GM18498 (cell line): Measurements from ENCODE around the gene GLIPR2.
A peak's percentile ranks its signal among the peaks of the same experiment; 100 is the strongest.
"Not testable (repeated sequence)": the region's sequence is repeated elsewhere in the genome, so short reads cannot be mapped to it uniquely, and the experiment has no call there.

ENCODE experiments used
- ATAC-seq: cut with Tn5 transposase; IDR thresholded peaks from one replicate; pipeline ENCODE4 v1.9.1; 2021; ENCODE audit warnings: mild to moderate bottlenecking, moderate library complexity; ENCODE audit not compliant: unreplicated experiment

Gene GLIPR2

DNA sequence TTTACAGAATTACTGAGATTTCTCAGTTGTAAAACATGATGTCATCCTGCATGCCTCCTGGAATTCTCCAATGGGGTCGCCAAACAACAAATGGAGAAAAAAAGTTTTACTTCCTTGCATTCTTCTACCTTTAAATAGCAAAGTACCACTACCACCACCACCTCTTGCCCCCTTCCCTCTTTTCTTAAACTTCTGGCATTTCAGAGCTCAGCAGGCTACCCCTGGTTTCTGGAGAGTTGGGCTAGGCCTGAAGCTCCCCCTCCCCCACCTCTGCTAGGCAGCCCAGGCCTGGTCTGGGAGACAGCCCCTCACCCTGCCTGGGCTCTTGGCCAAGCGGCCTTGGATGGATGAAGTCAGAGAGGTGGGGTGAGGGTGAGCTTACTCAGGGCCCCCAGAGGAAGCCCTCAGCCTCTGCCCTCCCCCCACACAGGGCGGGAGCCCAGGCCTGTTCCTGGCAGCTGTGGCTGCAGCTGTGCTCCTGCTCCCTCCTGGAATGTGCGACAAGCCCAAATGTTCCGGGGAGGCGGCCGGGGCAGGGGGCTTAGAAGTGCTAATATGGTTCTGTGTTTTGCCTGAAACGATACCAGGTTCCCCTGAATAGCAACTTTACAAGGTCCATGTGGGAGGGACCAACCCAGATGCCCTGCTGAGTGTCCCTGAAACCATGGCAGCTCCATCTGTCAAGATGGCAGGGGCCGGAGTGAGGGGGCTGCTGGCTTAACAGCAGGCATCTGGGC, 26.7 kb downstream of the GLIPR2 start:
- ATAC-seq = no peak

DNA sequence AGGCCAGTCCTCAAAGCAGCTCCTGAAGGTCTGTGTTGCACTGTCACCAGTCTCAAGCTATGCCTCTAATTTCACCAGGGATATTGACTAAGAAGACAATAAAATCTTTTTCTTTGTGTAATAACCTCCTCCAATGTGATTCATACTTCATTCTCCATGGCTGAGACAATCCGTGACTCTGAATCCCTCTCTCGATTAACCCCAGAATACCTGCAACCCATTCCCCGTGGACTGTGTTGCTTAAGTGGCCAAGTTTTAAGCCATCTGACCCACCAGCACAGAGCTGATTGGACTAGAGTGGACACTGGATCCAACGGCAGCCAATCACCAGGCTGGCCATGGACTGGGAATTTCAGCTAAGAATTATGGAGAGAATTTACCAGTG, 27.2 kb downstream of the GLIPR2 start:
- no peak for ATAC-seq

DNA sequence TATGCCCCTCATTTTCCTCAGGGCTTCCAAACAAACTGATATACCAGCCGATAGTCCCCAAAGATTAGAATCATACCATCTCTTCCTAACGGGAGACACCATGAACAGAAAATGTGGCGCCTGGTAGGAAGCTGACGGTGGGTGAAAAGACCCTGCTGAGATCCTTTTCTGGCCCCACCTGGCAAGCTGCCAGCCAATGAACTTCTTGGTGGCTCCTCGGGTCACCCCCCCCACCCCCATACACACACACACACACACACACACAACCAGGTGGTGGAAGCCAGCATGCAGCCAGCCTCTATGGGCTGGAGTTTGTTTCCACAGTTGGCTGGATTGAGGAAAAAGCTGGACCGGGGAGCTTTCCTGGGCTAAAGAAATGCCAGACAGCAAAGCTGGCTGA, 27.8 kb downstream of the GLIPR2 start:
- no peak for ATAC-seq

DNA sequence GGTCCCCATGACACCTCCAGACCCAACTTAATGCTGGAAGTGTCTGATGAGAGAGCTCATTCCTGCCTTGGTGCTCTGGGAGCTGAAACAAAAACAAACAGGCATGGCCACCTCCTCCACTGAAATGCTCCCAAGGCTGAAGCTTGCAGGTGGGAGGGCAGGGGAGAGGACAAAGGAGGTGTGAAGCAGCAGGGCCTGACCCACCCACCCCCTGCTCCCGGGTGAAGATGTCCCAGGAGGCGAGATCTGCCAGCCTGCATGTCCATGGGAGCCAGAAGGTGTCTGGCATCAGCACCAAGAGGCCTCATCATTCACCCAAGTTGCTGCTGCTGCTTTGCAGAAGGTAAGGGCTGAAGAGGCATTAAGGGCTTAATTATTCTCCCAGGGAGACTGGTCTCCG, 28.5 kb downstream of the GLIPR2 start:
- ATAC-seq = no peak

DNA sequence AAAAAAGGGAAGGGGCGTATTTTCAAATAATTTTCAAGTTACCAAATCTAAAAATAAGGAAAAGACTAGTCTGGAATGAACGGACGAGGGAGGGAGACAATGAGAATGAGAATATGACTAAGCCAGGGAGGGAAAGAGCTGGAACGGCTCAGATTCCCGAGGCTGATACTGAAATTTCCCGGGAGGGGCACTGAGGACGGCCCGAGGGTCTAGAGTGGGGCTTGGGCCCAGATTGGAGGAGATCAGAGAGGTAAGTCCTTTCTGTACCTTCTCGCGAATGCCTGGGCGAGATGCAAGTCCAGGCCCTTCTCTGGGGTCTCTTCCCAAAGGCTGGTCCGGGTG, 29.3 kb downstream of the GLIPR2 start:
- ATAC-seq = no peak

DNA sequence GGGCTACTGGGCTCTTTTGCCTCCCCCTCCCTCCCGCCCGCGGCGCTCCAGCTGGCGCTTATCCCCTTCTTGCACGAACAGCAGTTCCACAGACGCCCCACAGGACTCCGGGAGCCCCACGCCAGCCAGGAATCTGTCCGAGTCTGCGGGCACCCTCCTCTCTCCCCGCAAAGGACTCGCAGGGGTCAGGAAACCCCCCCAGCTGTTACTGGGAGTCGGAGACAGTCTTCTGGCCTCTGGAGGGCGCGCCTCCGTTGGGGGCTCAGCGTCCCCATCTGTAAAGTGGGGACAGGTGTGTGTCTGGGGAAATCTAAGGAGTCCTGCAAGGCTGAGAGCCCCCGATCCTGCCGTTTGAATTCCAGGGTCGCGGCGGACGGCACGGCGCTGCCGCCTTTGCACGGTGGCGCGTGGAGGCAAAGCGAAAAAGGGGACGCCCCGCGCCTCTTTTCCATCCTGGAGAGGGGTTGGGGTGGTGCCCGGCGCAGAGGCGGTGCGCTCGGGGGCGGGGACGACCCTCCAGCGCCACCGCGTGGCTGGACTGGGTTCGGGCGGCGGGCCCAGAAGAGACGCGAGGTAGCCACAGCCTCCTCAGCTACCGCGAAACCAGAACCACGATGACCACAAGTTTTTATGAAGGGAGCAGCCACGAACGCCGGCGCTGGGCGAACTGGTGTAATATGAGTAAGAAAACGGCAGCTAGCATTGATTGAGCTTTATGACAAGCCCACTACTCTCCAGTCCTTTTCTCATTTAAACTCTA, 29.8 kb downstream of the GLIPR2 start:
- peak; percentile 94 for ATAC-seq

DNA sequence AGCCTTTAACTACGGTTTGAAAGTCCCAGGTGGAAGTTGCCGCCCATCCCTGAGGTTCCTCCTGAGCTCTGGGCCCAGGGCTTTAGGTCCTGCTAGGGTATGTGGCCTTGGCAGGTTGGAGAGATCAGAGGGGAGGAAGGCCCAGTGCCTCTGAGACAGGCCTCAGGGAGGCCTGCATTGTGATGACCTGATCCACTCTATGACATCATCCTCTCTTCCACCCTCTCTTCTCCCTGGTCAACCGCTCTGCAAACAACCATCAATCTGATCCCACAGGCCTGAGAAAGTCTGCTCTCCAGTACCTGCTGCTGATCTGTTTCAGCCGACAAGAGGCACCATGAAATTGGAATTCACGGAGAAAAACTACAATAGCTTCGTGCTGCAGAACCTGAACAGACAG, 32.6 kb downstream of the GLIPR2 start, which contains the start of gene CCIN:
Gene CCIN (plus strand): TSS at position 223 of the 400 bp plus-strand sequence. CDS start 115 bp downstream, at position 338.
- ATAC-seq = no peak

DNA sequence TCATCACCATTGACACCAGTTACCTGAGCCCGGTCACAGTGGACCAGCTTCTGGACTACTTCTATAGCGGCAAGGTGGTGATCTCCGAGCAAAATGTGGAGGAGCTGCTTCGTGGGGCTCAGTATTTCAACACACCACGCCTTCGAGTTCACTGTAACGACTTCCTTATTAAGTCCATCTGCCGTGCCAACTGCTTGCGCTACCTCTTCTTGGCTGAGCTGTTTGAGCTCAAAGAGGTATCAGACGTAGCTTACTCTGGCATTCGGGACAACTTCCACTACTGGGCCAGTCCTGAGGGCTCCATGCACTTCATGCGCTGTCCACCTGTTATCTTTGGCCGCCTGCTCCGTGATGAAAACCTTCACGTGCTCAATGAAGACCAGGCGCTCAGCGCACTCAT, 33.2 kb downstream of the GLIPR2 start:
- ATAC-seq = no peak

DNA sequence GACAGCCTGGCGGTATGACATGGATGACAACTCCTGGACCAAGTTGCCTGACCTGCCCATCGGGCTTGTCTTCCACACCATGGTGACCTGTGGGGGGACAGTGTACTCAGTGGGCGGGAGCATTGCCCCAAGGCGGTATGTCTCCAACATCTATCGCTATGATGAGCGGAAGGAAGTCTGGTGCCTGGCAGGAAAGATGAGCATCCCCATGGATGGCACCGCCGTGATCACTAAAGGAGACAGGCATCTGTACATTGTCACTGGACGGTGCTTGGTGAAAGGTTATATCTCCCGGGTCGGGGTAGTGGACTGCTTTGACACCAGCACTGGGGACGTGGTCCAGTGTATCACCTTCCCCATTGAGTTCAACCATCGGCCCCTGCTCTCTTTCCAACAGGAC, 34.0 kb downstream of the GLIPR2 start:
- no peak for ATAC-seq

DNA sequence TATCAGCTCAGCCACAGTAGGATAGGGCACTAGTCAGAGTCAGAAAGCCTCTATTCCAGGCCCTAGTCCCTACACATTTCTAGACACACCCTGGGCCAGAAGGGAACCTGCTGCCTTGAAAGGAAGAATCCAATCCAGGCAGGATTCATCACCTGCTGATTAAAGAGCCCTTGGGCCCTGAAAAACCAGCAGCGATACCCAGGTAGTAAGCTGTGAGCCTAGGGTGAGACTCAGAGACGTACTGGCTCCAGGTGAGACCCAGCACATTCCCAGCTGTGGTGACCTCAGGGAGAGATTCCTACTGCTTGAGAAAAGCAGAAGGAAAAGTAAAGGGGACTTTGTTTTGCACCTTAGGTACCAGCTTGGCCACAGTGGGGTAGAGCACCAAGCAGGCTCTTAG, 37.3 kb downstream of the GLIPR2 start:
- no peak for ATAC-seq

DNA sequence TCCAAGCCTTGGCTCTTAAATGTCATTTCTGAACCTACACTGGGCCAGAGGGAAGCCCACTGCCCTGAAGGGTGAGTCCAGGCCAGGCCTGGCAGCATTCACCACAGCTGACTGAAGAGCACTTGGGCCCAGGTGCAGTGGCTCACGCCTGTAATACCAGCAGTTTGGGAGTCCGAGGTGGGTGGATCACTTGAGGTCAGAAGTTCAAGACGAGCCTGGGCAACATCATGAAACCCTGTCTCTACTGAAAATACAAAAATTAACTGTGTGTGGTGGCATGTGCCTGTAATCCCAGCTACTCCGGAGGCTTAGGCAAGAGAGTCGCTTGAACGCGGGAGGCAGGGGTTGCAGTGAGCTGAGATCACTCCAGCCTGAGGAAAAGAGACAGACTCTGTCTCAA, 37.7 kb downstream of the GLIPR2 start:
- no peak for ATAC-seq

DNA sequence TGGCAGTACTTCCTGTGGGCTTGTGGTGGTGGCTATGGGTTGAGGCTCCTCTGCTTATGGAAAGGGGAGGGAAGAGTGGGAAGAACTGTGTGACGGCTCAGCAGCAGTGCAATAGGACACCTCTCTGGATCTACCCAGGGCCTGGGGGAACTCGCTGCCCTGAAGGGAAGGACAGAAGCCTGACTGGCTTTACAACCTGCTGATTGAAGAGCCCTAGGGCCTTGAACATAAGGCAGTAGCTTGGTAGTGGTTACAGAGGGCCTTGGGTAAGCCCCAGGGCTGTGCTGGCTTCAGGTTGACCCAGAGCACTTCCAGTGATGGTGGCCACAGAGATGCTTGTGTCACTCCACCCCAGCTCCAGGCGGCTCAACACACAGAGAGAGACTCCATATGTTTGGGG, 38.2 kb downstream of the GLIPR2 start:
- ATAC-seq = no peak

DNA sequence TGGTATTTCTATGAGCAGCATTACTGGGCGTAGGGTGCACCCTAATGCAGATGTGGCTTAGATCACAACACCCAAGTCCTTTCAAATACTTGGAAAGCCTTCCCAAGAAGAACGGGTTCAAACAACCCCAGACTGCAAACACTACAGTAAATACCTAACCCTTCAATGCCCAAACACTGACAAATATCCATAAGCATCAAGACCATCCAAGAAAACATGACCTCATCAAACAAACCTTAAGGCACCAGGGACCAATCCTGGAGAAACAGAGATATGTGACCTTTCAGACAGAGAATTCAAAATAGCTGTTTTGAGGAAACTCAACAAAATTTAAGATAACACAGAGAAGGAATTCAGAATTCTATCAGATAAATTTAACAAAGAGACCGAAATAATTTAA, 38.7 kb downstream of the GLIPR2 start:
- ATAC-seq = not testable (repeated sequence)

DNA sequence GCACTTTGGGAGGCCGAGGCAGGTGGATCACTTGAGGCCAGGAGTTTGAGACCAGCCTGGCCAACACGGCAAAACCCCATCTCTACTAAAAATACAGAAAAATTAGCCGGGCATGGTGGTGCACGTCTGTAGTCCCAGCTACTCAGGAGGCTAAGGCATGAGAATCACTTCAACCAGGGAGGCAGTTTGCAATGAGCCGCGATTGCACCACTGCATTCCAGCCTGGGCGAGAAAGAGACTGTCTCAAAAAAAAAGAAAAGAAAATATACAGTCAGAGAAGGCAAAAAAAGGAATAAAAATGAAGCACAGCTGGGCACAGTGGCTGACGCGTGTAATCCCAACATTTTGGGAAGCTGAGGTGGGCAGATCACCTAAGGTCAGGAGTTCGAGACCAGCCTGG, 40.0 kb downstream of the GLIPR2 start:
- ATAC-seq = not testable (repeated sequence)

DNA sequence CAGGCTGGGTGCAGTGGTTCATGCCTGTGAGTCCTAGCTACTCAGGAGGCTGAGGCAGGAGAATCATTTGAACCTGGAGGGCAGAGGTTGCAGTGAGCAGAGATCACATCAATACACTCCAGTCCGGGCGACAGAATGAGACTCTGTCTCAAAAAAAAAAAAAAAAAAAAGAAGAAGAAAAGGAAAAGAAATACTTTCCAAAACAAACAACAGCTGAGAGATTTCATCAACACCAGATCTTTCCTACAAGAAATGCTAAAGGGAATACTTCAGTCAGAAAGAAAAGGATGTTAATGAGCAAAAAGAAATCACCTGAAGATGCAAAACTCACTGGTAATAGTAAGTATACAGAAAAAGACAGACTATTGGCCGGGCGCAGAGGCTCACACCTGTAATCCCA, 41.0 kb downstream of the GLIPR2 start:
- ATAC-seq = no peak

DNA sequence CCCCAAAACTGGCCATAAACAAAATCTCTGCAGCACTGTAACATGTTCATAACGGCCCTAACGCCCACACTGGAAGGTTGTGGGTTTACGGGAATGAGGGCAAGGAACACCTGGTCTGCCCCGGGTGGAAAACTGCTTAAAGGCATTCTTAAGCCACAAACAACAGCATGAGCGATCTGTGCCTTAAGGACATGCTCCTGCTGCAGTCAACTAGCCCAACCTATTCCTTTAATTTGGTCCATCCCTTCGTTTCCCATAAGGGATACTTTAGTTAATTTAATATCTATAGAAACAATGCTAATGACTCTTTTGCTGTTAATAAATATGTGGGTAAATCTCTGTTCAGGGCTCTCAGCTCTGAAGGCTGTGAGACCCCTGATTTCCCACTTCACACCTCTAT, 43.7 kb downstream of the GLIPR2 start:
- not testable (repeated sequence) for ATAC-seq

DNA sequence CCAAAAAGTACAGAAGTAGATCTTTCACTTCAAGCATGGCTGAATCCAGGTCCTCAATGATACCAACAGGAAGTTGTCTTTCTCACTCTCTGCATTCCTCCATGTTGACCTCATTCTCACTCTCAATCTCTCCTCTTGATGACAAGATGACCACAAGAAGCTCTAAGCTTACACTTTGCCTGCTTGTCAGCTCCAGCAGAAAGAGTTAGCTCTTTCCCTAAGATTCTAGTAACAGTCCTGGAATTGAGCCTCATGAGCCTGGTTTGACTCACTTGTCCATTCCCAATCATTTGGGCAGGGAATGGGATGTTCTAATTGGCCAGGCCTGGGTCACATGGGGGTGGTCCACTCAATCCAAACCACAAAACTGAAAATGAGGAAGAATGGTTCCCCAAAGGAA, 50.9 kb downstream of the GLIPR2 start:
- ATAC-seq = no peak

DNA sequence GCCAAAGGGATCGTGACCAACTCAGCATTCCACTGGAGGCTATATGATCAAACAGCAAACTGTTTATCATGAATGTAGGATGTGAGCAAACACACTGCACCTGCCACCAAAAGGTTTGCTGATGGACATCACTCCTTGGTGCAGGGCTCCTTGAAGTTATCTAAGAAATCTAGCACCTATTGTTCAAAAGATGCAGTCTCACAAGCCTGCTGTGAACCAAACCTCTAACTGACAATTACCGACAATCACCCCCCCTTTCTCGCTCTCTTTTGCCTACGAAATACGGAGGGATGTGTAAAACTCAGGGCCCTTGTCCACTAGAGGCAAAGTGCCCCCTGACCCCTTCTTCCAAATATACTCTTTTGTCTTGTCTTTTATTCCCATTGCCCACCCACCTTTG, 51.7 kb downstream of the GLIPR2 start:
- ATAC-seq = no peak

DNA sequence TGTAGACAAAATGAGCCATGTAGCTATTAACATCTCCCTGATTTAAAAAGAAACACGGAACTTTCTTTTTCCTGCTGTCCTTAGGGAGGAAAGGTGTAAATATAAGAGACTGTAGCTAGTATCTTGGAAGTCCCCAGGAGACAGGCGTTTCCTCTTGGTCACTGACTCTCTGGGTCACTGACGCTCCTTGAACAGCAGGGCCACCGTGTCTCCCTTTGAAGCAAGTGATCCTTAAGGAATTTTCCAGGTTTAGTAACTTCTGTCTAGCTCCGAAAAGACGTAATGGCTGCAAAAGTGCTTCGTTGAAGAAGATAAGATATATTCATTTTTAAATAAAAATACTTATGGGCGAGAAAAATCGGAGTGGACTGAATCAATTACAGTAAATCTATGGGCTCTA, 53.4 kb downstream of the GLIPR2 start:
- ATAC-seq = no peak

DNA sequence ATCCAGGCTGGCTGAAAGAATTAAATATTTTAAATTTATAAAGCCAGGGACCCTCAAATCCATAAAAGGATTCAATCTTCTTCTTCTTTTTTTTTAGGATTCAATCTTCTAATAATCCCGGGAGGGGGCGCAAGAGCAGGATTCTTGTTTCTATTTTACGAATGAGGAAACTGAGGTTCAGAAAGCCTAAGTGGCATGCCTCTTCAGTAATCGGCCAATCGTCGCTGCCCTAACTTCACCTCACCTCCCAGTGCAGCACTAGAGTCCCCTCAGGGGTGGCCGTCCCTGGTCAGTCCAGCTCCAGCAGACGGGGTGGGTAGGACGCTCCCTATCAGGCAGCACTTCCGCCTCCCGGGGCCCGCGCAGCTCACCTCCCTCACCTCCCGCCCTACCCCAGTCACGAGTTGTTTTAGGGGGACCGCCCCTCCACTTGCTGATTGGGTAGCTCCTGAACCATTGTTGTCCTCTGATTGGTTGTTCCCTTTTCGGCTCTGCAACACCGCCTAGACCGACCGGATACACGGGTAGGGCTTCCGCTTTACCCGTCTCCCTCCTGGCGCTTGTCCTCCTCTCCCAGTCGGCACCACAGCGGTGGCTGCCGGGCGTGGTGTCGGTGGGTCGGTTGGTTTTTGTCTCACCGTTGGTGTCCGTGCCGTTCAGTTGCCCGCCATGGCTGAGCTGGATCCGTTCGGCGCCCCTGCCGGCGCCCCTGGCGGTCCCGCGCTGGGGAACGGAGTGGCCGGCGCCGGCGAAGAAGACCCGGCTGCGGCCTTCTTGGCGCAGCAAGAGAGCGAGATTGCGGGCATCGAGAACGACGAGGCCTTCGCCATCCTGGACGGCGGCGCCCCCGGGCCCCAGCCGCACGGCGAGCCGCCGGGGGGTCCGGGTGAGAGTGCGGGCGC, 54.1 kb downstream of the GLIPR2 start, which contains the start of gene CLTA:
Gene CLTA (plus strand): TSS at position 534 of the 902 bp plus-strand sequence. CDS start 136 bp downstream, at position 670.
- ATAC-seq = peak; percentile 96

DNA sequence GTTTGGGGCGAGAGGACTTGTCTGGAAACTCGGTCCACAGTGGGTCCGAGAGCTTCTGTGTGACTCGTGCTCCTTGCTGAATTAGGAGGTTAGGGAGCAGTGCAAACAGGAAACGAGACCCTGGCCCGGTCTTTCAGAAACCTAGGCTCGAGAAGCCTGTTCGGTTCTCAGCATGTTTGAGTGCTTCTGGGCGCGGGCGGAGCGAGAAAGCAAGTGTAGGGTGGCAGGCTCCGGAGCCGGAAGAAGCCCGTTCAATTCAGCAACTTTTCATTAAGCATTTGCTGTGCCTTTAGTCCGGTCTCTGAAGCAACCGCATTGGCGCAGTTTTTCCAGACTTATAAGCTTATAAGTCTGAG, 54.7 kb downstream of the GLIPR2 start:
- peak; percentile 15 for ATAC-seq
